NCI-H524 treated with DMSO at 0.1 percent for 48 hours (cell line): ENCODE measurements around the gene SUPT16H.
A peak's percentile ranks its signal among the peaks of the same experiment; 100 is the strongest.
"Not testable (repeated sequence)": the region's sequence is repeated elsewhere in the genome, so short reads cannot be mapped to it uniquely, and the experiment has no call there.

Experiments
- DNase-seq: peaks from one replicate; lab custom pipeline; 2025; lab: John Stamatoyannopoulos, UW

Gene SUPT16H

GRCh38 chr14:21383848-21384493, at the start of gene SUPT16H:
Gene SUPT16H, minus strand, starts transcription at chr14:21384019. Its CDS starts 92 bp downstream, at chr14:21383927.
- peak; percentile 100 for DNase-seq

GRCh38 chr14:21431126-21431525, 47.3 kb upstream of the SUPT16H start:
- no peak for DNase-seq

GRCh38 chr14:21428930-21429329, 45.1 kb upstream of the SUPT16H start:
- no peak for DNase-seq

- DNase-seq, result no peak
These were observed 42.9 kb upstream of the SUPT16H start for GRCh38 chr14:21426692-21427091.

- DNase-seq, result no peak
These were observed 35.7 kb upstream of the SUPT16H start for GRCh38 chr14:21419528-21419927.

GRCh38 chr14:21415329-21415728, 31.5 kb upstream of the SUPT16H start:
- DNase-seq, result no peak

GRCh38 chr14:21414137-21414631, 30.4 kb upstream of the SUPT16H start:
- no peak for DNase-seq

- DNase-seq, result no peak
These were observed 24.3 kb upstream of the SUPT16H start for GRCh38 chr14:21408147-21408546.

- no peak for DNase-seq
These were observed 22.4 kb upstream of the SUPT16H start for GRCh38 chr14:21406213-21406612.

- DNase-seq, result no peak
These were observed 21.3 kb upstream of the SUPT16H start for GRCh38 chr14:21405097-21405496.

GRCh38 chr14:21399311-21399870, 15.6 kb upstream of the SUPT16H start:
- DNase-seq, result no peak

- no peak for DNase-seq
These were observed 15.1 kb upstream of the SUPT16H start for GRCh38 chr14:21398901-21399300.

GRCh38 chr14:21395450-21395849, 11.6 kb upstream of the SUPT16H start:
- no peak for DNase-seq

- DNase-seq, result no peak
These were observed 1.5 kb upstream of the SUPT16H start for GRCh38 chr14:21385188-21385904.

- no peak for DNase-seq
These were observed 654 bp upstream of the SUPT16H start for GRCh38 chr14:21384494-21384851.

GRCh38 chr14:21382886-21383847, 652 bp downstream of the SUPT16H start:
- DNase-seq, result peak; percentile 52

GRCh38 chr14:21382095-21382494, 1.7 kb downstream of the SUPT16H start:
- no peak for DNase-seq

- no peak for DNase-seq
These were observed 4.5 kb downstream of the SUPT16H start for GRCh38 chr14:21379338-21379737.

GRCh38 chr14:21373980-21374379, 9.8 kb downstream of the SUPT16H start:
- DNase-seq, result no peak

- not testable (repeated sequence) for DNase-seq
These were observed 11.0 kb downstream of the SUPT16H start for GRCh38 chr14:21372814-21373213.

GRCh38 chr14:21369949-21370679, 13.7 kb downstream of the SUPT16H start:
- no peak for DNase-seq
